HepG2 (cell line): Measurements from ENCODE around the gene EIF4A3. TPM values are rescaled to one million over a fixed set of nuclear protein-coding genes. Genes with fewer than 3 reads are reported as not detected.

Experiments used
- AGO2 ChIP-seq: fragments of 200-400 bp; formaldehyde crosslinking; optimal IDR thresholded peaks from 2 replicates; pipeline ENCODE3; 2017; ENCODE audit warnings: mild to moderate bottlenecking, low read depth, low read length, moderate library complexity
- HES4 ChIP-seq: sonication (generic); formaldehyde crosslinking; IDR thresholded peaks from 2 replicates; pipeline ENCODE4 v1.9.0; 2021; ENCODE audit warnings: mild to moderate bottlenecking, missing genetic modification reagents, borderline replicate concordance
- HNF4G ChIP-seq, 2 experiments: sonication (generic) in 1 of 2; formaldehyde crosslinking in 1 of 2; IDR thresholded peaks; 2 replicates each; pipeline versions ENCODE4 v1.4.0 to v1.6.1; 2011 to 2020; ENCODE audit warnings: borderline replicate concordance in 2 of 2, low read depth in 2 of 2, mild to moderate bottlenecking in 2 of 2, low read length in 1 of 2, missing genetic modification reagents in 1 of 2, moderate library complexity in 1 of 2
- KDM5B ChIP-seq: sonication (generic); formaldehyde crosslinking; IDR thresholded peaks from 2 replicates; pipeline ENCODE4 v1.4.0; 2020; ENCODE audit warnings: missing genetic modification reagents, mild to moderate bottlenecking, borderline replicate concordance
- NCOA1 ChIP-seq: sonication (generic); formaldehyde crosslinking; IDR thresholded peaks from 2 replicates; pipeline ENCODE4 v1.9.0; 2021; ENCODE audit warnings: missing genetic modification reagents
- SAFB2 ChIP-seq: sonication (generic); formaldehyde crosslinking; IDR thresholded peaks from 2 replicates; pipeline ENCODE4 v1.5.1; 2020; ENCODE audit warnings: missing genetic modification reagents, low read depth, mild to moderate bottlenecking, borderline replicate concordance
- ZFP82 ChIP-seq: sonication (generic); formaldehyde crosslinking; IDR thresholded peaks from 2 replicates; pipeline ENCODE4 v1.5.1; 2020; ENCODE audit warnings: mild to moderate bottlenecking, missing genetic modification reagents, borderline replicate concordance
- ZNF121 ChIP-seq: sonication (generic); formaldehyde crosslinking; IDR thresholded peaks from 2 replicates; pipeline ENCODE4 v1.5.0; 2020; ENCODE audit warnings: mild to moderate bottlenecking, missing genetic modification reagents
- ZNF564 ChIP-seq: sonication (generic); formaldehyde crosslinking; IDR thresholded peaks from 2 replicates; pipeline ENCODE4 v1.8.1; 2023; ENCODE audit warnings: mild to moderate bottlenecking, missing genetic modification reagents
- ZNF570 ChIP-seq: sonication (generic); formaldehyde crosslinking; IDR thresholded peaks from 2 replicates; pipeline ENCODE4 v1.4.0; 2020; ENCODE audit warnings: mild to moderate bottlenecking, missing genetic modification reagents, borderline replicate concordance
- ZNF615 ChIP-seq: sonication (generic); formaldehyde crosslinking; IDR thresholded peaks from 2 replicates; pipeline ENCODE4 v1.5.0; 2020; ENCODE audit warnings: mild to moderate bottlenecking, missing genetic modification reagents, borderline replicate concordance
- ZNF773 ChIP-seq: sonication (generic); formaldehyde crosslinking; IDR thresholded peaks from 2 replicates; pipeline ENCODE4 v1.4.0; 2020; ENCODE audit warnings: missing genetic modification reagents, borderline replicate concordance
- ZNF816 ChIP-seq: sonication (generic); formaldehyde crosslinking; IDR thresholded peaks from 2 replicates; pipeline ENCODE4 v1.8.0; 2022; ENCODE audit warnings: missing genetic modification reagents, mild to moderate bottlenecking, borderline replicate concordance
- polyA plus RNA-seq, 8 experiments: library from polyadenylated mRNA; depleted of rRNA in 3 of 8; stranded (reverse) in 7 of 8; unstranded in 1 of 8; fragments of >200 nt; fragmentation: Illumina TruSeq in 4 of 8; extraction: Trizol in 4 of 8; gene quantifications; 2 replicates each; pipeline versions ENCODE4 v1.2.1 to v1.2.3, GENCODE V29; 2011 to 2016; ENCODE audit warnings: low read depth in 4 of 8, missing spikeins in 1 of 8, mixed read lengths in 1 of 8; ENCODE audit not compliant: insufficient read depth in 1 of 8
- total RNA-seq, 5 experiments: library from RNA; depleted of rRNA; stranded (reverse); fragments of >200 nt; fragmentation: Illumina TruSeq; extraction: Trizol; gene quantifications; 2 replicates each; pipeline ENCODE4 v1.2.3, GENCODE V29; 2016; ENCODE audit warnings: low read depth in 1 of 5
- TF ChIP-seq, protein P1 (sequence below): sonication (generic); formaldehyde crosslinking; IDR thresholded peaks from 2 replicates; pipeline ENCODE4 v1.5.0; 2020; ENCODE audit warnings: mild to moderate bottlenecking, missing genetic modification reagents
- TF ChIP-seq, protein P2 (sequence below): sonication (generic); formaldehyde crosslinking; IDR thresholded peaks from 2 replicates; pipeline ENCODE4 v1.5.0; 2020; ENCODE audit warnings: mild to moderate bottlenecking, missing genetic modification reagents, moderate library complexity
- TF ChIP-seq, protein P3 (sequence below): sonication (generic); formaldehyde crosslinking; IDR thresholded peaks from 2 replicates; pipeline ENCODE4 v1.5.1; 2020; ENCODE audit warnings: missing genetic modification reagents, mild to moderate bottlenecking, borderline replicate concordance
- TF ChIP-seq, protein P4 (sequence below): sonication (generic); formaldehyde crosslinking; IDR thresholded peaks from 2 replicates; pipeline ENCODE4 v1.5.0; 2020; ENCODE audit warnings: mild to moderate bottlenecking, missing genetic modification reagents

The EIF4A3 gene
- total and polyA plus RNA-seq, 2 of the 13 experiments (the other 11 are each of a cell fraction or from before 2014, with no cell fraction given) = 145 to 187 TPM

DNA sequence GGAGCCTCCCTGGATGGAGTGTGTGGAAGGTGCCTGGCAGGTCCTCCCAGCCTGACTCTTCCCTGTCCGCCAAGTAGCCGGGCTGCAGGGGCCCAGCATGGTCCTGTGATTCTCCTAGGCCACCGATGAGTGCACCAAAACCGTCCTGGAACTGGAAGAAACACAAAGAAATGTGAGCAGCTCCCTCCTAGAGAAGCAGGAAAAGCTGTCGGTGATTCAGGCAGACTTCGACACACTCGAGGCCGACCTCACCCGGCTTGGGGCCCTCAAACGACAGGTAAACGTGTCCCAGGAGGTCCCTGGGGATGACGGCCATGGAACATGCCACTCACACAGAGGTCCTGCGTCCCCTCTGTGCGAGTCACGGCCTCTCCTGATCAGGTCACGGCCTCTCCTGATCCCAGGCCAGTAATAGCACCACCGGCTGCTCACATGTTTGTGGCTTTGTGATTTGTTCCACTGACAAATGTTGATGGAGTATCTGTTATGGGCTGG, 49.8 kb downstream of the EIF4A3 start (continued):
- TF ChIP-seq, protein P1, sequence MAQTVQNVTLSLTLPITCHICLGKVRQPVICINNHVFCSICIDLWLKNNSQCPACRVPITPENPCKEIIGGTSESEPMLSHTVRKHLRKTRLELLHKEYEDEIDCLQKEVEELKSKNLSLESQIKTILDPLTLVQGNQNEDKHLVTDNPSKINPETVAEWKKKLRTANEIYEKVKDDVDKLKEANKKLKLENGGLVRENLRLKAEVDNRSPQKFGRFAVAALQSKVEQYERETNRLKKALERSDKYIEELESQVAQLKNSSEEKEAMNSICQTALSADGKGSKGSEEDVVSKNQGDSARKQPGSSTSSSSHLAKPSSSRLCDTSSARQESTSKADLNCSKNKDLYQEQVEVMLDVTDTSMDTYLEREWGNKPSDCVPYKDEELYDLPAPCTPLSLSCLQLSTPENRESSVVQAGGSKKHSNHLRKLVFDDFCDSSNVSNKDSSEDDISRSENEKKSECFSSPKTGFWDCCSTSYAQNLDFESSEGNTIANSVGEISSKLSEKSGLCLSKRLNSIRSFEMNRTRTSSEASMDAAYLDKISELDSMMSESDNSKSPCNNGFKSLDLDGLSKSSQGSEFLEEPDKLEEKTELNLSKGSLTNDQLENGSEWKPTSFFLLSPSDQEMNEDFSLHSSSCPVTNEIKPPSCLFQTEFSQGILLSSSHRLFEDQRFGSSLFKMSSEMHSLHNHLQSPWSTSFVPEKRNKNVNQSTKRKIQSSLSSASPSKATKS (CRISPR knock-in tag) = no peak
- no peak for TF ChIP-seq ZFP82 (CRISPR knock-in tag)
- TF ChIP-seq ZNF570 = no peak
- TF ChIP-seq, protein P2, sequence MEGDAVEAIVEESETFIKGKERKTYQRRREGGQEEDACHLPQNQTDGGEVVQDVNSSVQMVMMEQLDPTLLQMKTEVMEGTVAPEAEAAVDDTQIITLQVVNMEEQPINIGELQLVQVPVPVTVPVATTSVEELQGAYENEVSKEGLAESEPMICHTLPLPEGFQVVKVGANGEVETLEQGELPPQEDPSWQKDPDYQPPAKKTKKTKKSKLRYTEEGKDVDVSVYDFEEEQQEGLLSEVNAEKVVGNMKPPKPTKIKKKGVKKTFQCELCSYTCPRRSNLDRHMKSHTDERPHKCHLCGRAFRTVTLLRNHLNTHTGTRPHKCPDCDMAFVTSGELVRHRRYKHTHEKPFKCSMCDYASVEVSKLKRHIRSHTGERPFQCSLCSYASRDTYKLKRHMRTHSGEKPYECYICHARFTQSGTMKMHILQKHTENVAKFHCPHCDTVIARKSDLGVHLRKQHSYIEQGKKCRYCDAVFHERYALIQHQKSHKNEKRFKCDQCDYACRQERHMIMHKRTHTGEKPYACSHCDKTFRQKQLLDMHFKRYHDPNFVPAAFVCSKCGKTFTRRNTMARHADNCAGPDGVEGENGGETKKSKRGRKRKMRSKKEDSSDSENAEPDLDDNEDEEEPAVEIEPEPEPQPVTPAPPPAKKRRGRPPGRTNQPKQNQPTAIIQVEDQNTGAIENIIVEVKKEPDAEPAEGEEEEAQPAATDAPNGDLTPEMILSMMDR (CRISPR knock-in tag) = no peak
- TF ChIP-seq ZNF615 (CRISPR knock-in tag) = no peak
- TF ChIP-seq ZNF773 (CRISPR knock-in tag) = no peak
- TF ChIP-seq NCOA1 (CRISPR knock-in tag) = no peak
- no peak; the same call in 1 of the 2 replicates for TF ChIP-seq ZNF564 (CRISPR knock-in tag)
- TF ChIP-seq AGO2 = no peak
- peak; percentile 72 for TF ChIP-seq KDM5B (CRISPR knock-in tag)
- peak; percentile 23; the same call in 1 of the 2 replicates for TF ChIP-seq HES4 (CRISPR knock-in tag)
- TF ChIP-seq ZNF816 (CRISPR knock-in tag) = no peak
- TF ChIP-seq, protein P3, sequence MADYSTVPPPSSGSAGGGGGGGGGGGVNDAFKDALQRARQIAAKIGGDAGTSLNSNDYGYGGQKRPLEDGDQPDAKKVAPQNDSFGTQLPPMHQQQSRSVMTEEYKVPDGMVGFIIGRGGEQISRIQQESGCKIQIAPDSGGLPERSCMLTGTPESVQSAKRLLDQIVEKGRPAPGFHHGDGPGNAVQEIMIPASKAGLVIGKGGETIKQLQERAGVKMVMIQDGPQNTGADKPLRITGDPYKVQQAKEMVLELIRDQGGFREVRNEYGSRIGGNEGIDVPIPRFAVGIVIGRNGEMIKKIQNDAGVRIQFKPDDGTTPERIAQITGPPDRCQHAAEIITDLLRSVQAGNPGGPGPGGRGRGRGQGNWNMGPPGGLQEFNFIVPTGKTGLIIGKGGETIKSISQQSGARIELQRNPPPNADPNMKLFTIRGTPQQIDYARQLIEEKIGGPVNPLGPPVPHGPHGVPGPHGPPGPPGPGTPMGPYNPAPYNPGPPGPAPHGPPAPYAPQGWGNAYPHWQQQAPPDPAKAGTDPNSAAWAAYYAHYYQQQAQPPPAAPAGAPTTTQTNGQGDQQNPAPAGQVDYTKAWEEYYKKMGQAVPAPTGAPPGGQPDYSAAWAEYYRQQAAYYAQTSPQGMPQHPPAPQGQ = no peak
- TF ChIP-seq SAFB2 (CRISPR knock-in tag) = no peak
- TF ChIP-seq ZNF121 = no peak
- TF ChIP-seq, protein P4, sequence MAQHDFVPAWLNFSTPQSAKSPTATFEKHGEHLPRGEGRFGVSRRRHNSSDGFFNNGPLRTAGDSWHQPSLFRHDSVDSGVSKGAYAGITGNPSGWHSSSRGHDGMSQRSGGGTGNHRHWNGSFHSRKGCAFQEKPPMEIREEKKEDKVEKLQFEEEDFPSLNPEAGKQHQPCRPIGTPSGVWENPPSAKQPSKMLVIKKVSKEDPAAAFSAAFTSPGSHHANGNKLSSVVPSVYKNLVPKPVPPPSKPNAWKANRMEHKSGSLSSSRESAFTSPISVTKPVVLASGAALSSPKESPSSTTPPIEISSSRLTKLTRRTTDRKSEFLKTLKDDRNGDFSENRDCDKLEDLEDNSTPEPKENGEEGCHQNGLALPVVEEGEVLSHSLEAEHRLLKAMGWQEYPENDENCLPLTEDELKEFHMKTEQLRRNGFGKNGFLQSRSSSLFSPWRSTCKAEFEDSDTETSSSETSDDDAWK (CRISPR knock-in tag) = no peak
- no peak for TF ChIP-seq HNF4G (IDR thresholded peaks at IDR 0.05; ENCODE audit: borderline replicate concordance, low read depth, low read length)
- no peak for TF ChIP-seq HNF4G (CRISPR knock-in tag; IDR thresholded peaks at IDR 0.05; ENCODE audit: borderline replicate concordance, low read depth)
